H1 (cell line): ENCODE measurements around the gene CYBRD1. TPM values are rescaled to one million over a fixed set of nuclear protein-coding genes. Genes with fewer than 3 reads are reported as not detected.

Experiments used
- BCL11A ChIP-seq, 2 experiments: IDR thresholded peaks; one replicate each; pipeline ENCODE4 v1.6.1; 2011; ENCODE audit warnings: low read depth in 2 of 2, low read length in 2 of 2, mild to moderate bottlenecking in 2 of 2
- KDM1A ChIP-seq: fragments of 200-600, 300-600 bp; sonication (generic); IDR thresholded peaks from 2 replicates; pipeline ENCODE4 v1.7.1; 2016; ENCODE audit warnings: mild to moderate bottlenecking, low read length, borderline replicate concordance
- polyA plus RNA-seq, 7 experiments: library from polyadenylated mRNA; depleted of rRNA in 3 of 7; stranded (reverse) in 5 of 7; unstranded in 2 of 7; fragments of >200 nt in 5 of 7; fragments of 200-250 nt in 2 of 7; gene quantifications; 1 replicate in 5 of 7; 2 replicates in 1 of 7; 4 replicates in 1 of 7; pipeline versions ENCODE4 v1.2.1 to v1.2.3, GENCODE V29; 2011 to 2013; ENCODE audit warnings: missing spikeins in 2 of 7, mixed read lengths in 2 of 7
- total RNA-seq: library from RNA; stranded (reverse); fragmentation: NEBNext Ultra II Directional; extraction: Animal tissue kit (Norgen Biotek cat#: 25700); gene quantifications from 2 replicates; pipeline ENCODE4 v1.2.1, GENCODE V29; 2021

CYBRD1 gene
- total and polyA plus RNA-seq, 2 of the 8 experiments (the other 6 are each of a cell fraction or from before 2014, with no cell fraction given): 10.7 to 12.6 TPM

GRCh38 chr2:171587132-171587531 is 64.9 kb downstream of the CYBRD1 start (continued):
- TF ChIP-seq KDM1A: no peak
- no peak for TF ChIP-seq BCL11A (IDR thresholded peaks at IDR 0.05; ENCODE audit: low read depth in 2 of 2, low read length in 2 of 2)
- TF ChIP-seq, all 59 proteins: peak for 0
